ENCODE results near the gene C18orf54. TPM values are rescaled to one million over a fixed set of nuclear protein-coding genes. Genes with fewer than 3 reads are reported as not detected.

Gene C18orf54
- total RNA-seq, 1 experiment from 2014 or later, result 14.3 TPM

- Histone ChIP-seq H3K27me3 (ENCODE audit: low read length) (0 out of 2 replicates have a peak, but pooled peaks cover 3% of the 10 kb centered on the region), H4K20me1 (ENCODE audit: insufficient read depth, low read depth, low read length) (no peaks in the 10 kb centered on the region), H3K9me2 (replicated peaks; ENCODE audit: insufficient read depth, low read length) (no peaks in the 10 kb centered on the region), H3K36me3 (ENCODE audit: insufficient read depth, low read length) (no peaks in the 10 kb centered on the region), H2AFZ (ENCODE audit: low read length) (no peak overlapping the region), H3K9me3 (ENCODE audit: low read length) (no peaks in the 10 kb centered on the region), H3K4me2 (ENCODE audit: low read depth, low read length, poor library complexity, severe bottlenecking) (no peak overlapping the region), H3K27ac (ENCODE audit: low read length) (no peak overlapping the region), H3K79me2 (ENCODE audit: low read length) (no peaks in the 10 kb centered on the region), H3K4me1 (ENCODE audit: low read length) (no peaks in the 10 kb centered on the region), H3K9ac (ENCODE audit: low read length) (no peak overlapping the region), H3K4me3 (ENCODE audit: low read length) (no peak overlapping the region)
- no peak for DNase-seq
Observed at GRCh38 chr18:54416436-54416835, 58.7 kb downstream of the C18orf54 start.

GRCh38 chr18:54423831-54424230 is 66.1 kb downstream of the C18orf54 start:
- H3K4me3 ChIP-seq (ENCODE audit: low read length), result no peak overlapping the region
- H2AFZ ChIP-seq (ENCODE audit: low read length), result no peak overlapping the region
- H3K79me2 ChIP-seq (ENCODE audit: low read length), result no peaks in the 10 kb centered on the region
- no peaks in the 10 kb centered on the region for H3K9me3 ChIP-seq (ENCODE audit: low read length)
- H3K27ac ChIP-seq (ENCODE audit: low read length), result no peak overlapping the region
- no peaks in the 10 kb centered on the region for H3K27me3 ChIP-seq (ENCODE audit: low read length)
- no peak overlapping the region for H3K4me2 ChIP-seq (ENCODE audit: low read depth, low read length, poor library complexity, severe bottlenecking)
- no peaks in the 10 kb centered on the region for H4K20me1 ChIP-seq (ENCODE audit: insufficient read depth, low read depth, low read length)
- H3K9me2 ChIP-seq (replicated peaks; ENCODE audit: insufficient read depth, low read length), result no peaks in the 10 kb centered on the region
- H3K9ac ChIP-seq (ENCODE audit: low read length), result no peak overlapping the region
- no peak for DNase-seq
- no peaks in the 10 kb centered on the region for H3K4me1 ChIP-seq (ENCODE audit: low read length)
- no peaks in the 10 kb centered on the region for H3K36me3 ChIP-seq (ENCODE audit: insufficient read depth, low read length)

GRCh38 chr18:54426085-54426665 is 68.5 kb downstream of the C18orf54 start:
- Histone ChIP-seq H3K4me3 (ENCODE audit: low read length) (no peak overlapping the region), H3K36me3 (ENCODE audit: insufficient read depth, low read length) (no peaks in the 10 kb centered on the region), H3K4me2 (ENCODE audit: low read depth, low read length, poor library complexity, severe bottlenecking) (no peak overlapping the region), H3K9me3 (ENCODE audit: low read length) (no peaks in the 10 kb centered on the region), H3K9ac (ENCODE audit: low read length) (no peak overlapping the region), H3K27ac (ENCODE audit: low read length) (no peak overlapping the region), H4K20me1 (ENCODE audit: insufficient read depth, low read depth, low read length) (no peaks in the 10 kb centered on the region), H3K27me3 (ENCODE audit: low read length) (no peaks in the 10 kb centered on the region), H3K79me2 (ENCODE audit: low read length) (no peaks in the 10 kb centered on the region), H2AFZ (ENCODE audit: low read length) (no peak overlapping the region), H3K9me2 (replicated peaks; ENCODE audit: insufficient read depth, low read length) (no peaks in the 10 kb centered on the region), H3K4me1 (ENCODE audit: low read length) (no peaks in the 10 kb centered on the region)
- no peak for DNase-seq

Small RNA genes within 50 kb of the gene (small RNA-seq; reads per million reads assigned to genes)
- 0.32 reads per million for gene SNRPGP2

Other genes with a start within 250 kb of the C18orf54 start
- 53.5 and 61.3 TPM in 2 replicates for gene MBD2, start 133.2 kb upstream of the C18orf54 start, total RNA-seq (2014; rRNA removed; shearing (Covaris generic); ENCODE audit: low replicate concordance)
- gene POLI, start 88.4 kb upstream of the C18orf54 start, total RNA-seq (2014; rRNA removed; shearing (Covaris generic); ENCODE audit: low replicate concordance), result 20.1 and 43.2 TPM in 2 replicates
- 0.47 TPM in 1 of 2 replicates, not detected in the other for gene STARD6, start within 50 bp of the C18orf54 start, total RNA-seq (2014; rRNA removed; shearing (Covaris generic); ENCODE audit: low replicate concordance)
- not detected in 2 replicates for gene DYNAP, start 233.3 kb downstream of the C18orf54 start, total RNA-seq (2014; rRNA removed; shearing (Covaris generic); ENCODE audit: low replicate concordance)